Measurements from ENCODE around the gene CDC27.
"Not testable (repeated sequence)": the region's sequence is repeated elsewhere in the genome, so short reads cannot be mapped to it uniquely, and the experiment has no call there.

CDC27 gene

DNA sequence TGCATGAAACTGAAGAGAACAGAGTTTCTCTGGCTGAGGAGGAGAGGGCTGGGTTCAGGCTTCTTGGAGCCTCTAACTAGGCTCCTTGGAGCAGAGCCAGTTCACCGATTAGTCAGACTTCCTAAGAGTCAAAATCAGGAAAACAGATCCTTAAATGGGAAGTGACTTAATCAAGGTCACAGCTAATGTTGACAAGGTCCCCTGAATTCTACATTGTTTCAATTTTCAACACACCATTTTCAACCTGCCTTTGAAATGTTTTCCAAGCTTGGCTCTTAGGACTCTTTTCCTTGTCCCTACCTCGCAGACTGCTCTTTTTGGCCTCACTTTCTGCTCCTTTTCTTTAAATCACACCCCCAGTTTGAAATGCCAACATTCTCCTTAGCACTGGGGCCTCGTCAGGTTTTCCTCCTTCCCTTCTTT lies 36.4 kb upstream of the CDC27 start:
- TF ChIP-seq, protein P1, sequence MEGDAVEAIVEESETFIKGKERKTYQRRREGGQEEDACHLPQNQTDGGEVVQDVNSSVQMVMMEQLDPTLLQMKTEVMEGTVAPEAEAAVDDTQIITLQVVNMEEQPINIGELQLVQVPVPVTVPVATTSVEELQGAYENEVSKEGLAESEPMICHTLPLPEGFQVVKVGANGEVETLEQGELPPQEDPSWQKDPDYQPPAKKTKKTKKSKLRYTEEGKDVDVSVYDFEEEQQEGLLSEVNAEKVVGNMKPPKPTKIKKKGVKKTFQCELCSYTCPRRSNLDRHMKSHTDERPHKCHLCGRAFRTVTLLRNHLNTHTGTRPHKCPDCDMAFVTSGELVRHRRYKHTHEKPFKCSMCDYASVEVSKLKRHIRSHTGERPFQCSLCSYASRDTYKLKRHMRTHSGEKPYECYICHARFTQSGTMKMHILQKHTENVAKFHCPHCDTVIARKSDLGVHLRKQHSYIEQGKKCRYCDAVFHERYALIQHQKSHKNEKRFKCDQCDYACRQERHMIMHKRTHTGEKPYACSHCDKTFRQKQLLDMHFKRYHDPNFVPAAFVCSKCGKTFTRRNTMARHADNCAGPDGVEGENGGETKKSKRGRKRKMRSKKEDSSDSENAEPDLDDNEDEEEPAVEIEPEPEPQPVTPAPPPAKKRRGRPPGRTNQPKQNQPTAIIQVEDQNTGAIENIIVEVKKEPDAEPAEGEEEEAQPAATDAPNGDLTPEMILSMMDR (IDR thresholded peaks at IDR 0.05; ENCODE audit: low read depth, low read length, poor library complexity, severe bottlenecking) = no peak
- no peak for TF ChIP-seq EZH2phosphoT487 (IDR thresholded peaks at IDR 0.05; ENCODE audit: borderline replicate concordance, low read length)
- H3K79me2 ChIP-seq (ENCODE audit: control insufficient read depth, low read length) = no peaks in the 10 kb centered on the region
- peaks cover 18% of the 10 kb centered on the region for H3K4me1 ChIP-seq (ENCODE audit: control insufficient read depth, low read length)
- H3K27me3 ChIP-seq (ENCODE audit: control insufficient read depth, low read length) = peaks cover 5% of the 10 kb centered on the region; the same call in 1 of the 2 replicates
- no peaks in the 10 kb centered on the region for H3K36me3 ChIP-seq (ENCODE audit: control insufficient read depth, low read length)
- H3K4me2 ChIP-seq (ENCODE audit: low read length) = no peak overlapping the region
- no peak overlapping the region for H3K27ac ChIP-seq (ENCODE audit: low read depth, low read length)
- H3K9me2 ChIP-seq (replicated peaks; ENCODE audit: control insufficient read depth, low read length) = no peaks in the 10 kb centered on the region
- no peak overlapping the region for H3K4me3 ChIP-seq (ENCODE audit: low read length)
- peaks cover 5% of the 10 kb centered on the region for H3K9me3 ChIP-seq (ENCODE audit: control insufficient read depth, insufficient read depth, low read length)
- H3F3A ChIP-seq (ENCODE audit: control insufficient read depth, insufficient read depth) = no peaks in the 10 kb centered on the region
- H4K20me1 ChIP-seq (ENCODE audit: control insufficient read depth, insufficient read depth, low read depth, low read length) = no peaks in the 10 kb centered on the region

DNA sequence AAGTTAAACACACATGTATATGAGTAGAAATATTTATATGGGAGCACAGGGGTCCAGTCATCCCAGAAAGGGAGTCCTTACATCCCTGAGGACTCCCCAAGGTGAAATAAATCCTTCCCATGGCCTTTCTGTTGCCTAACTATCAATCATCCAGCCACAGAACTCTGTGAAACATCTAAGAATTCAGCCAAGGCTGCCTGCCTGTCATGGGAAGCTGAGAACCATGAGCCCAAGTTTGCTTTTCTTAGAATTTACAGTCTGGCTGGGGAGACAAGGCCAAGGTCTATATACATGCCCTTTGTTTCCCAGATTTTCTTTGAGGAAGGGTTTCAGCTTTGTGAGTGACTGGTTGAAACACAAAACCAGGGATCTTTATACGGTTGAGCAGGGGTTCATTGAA lies 35.9 kb upstream of the CDC27 start:
- Histone ChIP-seq H3K27ac (ENCODE audit: low read depth, low read length) (no peak overlapping the region), H3K4me1 (ENCODE audit: control insufficient read depth, low read length) (peaks cover 14% of the 10 kb centered on the region), H4K20me1 (ENCODE audit: control insufficient read depth, insufficient read depth, low read depth, low read length) (no peaks in the 10 kb centered on the region), H3K27me3 (ENCODE audit: control insufficient read depth, low read length) (peaks cover under 1% of the 10 kb centered on the region; the same call in 1 of the 2 replicates), H3K36me3 (ENCODE audit: control insufficient read depth, low read length) (no peaks in the 10 kb centered on the region), H3K4me2 (ENCODE audit: low read length) (no peak overlapping the region), H3K9me3 (ENCODE audit: control insufficient read depth, insufficient read depth, low read length) (peaks cover 5% of the 10 kb centered on the region), H3K4me3 (ENCODE audit: low read length) (no peak overlapping the region), H3K79me2 (ENCODE audit: control insufficient read depth, low read length) (no peaks in the 10 kb centered on the region), H3F3A (ENCODE audit: control insufficient read depth, insufficient read depth) (no peaks in the 10 kb centered on the region), H3K9me2 (replicated peaks; ENCODE audit: control insufficient read depth, low read length) (no peaks in the 10 kb centered on the region)
- no peak for TF ChIP-seq EZH2phosphoT487 (IDR thresholded peaks at IDR 0.05; ENCODE audit: borderline replicate concordance, low read length)
- TF ChIP-seq, protein P1 (IDR thresholded peaks at IDR 0.05; ENCODE audit: low read depth, low read length, poor library complexity, severe bottlenecking) = no peak

DNA sequence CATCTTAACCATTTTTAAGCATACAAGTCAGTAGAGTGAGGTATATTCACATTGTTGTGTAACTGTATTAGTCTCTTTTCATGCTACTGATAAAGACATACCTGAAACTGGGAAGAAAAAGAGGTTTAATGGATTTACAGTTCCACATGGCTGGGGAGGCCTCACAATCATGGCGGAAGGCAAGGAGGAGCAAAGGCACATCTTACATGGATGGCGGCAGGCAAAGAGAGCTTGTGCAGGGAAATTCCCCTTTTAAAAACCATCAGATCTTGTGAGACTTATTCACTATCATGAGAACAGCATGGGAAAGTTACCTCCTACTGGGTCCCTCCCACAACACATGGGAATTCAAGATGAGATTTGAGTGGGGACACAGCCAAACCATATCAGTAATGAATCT lies 35.0 kb upstream of the CDC27 start:
- not testable (repeated sequence) for H3K4me2 ChIP-seq (ENCODE audit: low read length); H3K27me3 ChIP-seq (ENCODE audit: control insufficient read depth, low read length); H4K20me1 ChIP-seq (ENCODE audit: control insufficient read depth, insufficient read depth, low read depth, low read length); H3K4me3 ChIP-seq (ENCODE audit: low read length); H3K27ac ChIP-seq (ENCODE audit: low read depth, low read length); H3K9me3 ChIP-seq (ENCODE audit: control insufficient read depth, insufficient read depth, low read length); H3K79me2 ChIP-seq (ENCODE audit: control insufficient read depth, low read length); H3K9me2 ChIP-seq (replicated peaks; ENCODE audit: control insufficient read depth, low read length); H3K4me1 ChIP-seq (ENCODE audit: control insufficient read depth, low read length); H3K36me3 ChIP-seq (ENCODE audit: control insufficient read depth, low read length); H3F3A ChIP-seq (ENCODE audit: control insufficient read depth, insufficient read depth)

DNA sequence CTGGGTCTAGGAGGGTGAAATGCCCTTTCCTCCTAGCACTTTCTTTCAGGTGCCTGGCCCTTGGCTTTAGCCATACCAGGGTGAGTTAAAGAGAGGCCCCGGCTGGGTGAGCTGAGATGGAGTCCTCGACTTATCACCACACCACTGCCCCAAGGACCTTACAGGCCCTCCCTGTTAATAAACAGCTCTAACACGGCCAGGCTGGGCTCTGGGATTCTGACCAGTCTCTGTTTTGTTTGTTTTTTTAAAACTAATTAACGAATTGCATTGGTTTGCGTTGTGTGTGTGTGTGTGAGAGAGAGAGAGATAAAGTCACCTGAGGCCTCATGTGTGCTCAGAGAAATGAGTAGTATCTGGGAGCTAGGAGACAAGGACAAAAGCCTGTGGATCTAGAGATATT lies 34.4 kb upstream of the CDC27 start:
- H3K4me2 ChIP-seq (ENCODE audit: low read length) = no peak overlapping the region
- peaks cover 11% of the 10 kb centered on the region for H3K4me1 ChIP-seq (ENCODE audit: control insufficient read depth, low read length)
- peaks cover 5% of the 10 kb centered on the region for H3K9me3 ChIP-seq (ENCODE audit: control insufficient read depth, insufficient read depth, low read length)
- H3F3A ChIP-seq (ENCODE audit: control insufficient read depth, insufficient read depth) = no peaks in the 10 kb centered on the region
- TF ChIP-seq, protein P1 (IDR thresholded peaks at IDR 0.05; ENCODE audit: low read depth, low read length, poor library complexity, severe bottlenecking) = no peak
- TF ChIP-seq EZH2phosphoT487 (IDR thresholded peaks at IDR 0.05; ENCODE audit: borderline replicate concordance, low read length) = no peak
- no peak overlapping the region for H3K27ac ChIP-seq (ENCODE audit: low read depth, low read length)
- no peak overlapping the region for H3K4me3 ChIP-seq (ENCODE audit: low read length)
- H3K27me3 ChIP-seq (ENCODE audit: control insufficient read depth, low read length) = no peaks in the 10 kb centered on the region
- H3K9me2 ChIP-seq (replicated peaks; ENCODE audit: control insufficient read depth, low read length) = no peaks in the 10 kb centered on the region
- H4K20me1 ChIP-seq (ENCODE audit: control insufficient read depth, insufficient read depth, low read depth, low read length) = no peaks in the 10 kb centered on the region
- H3K79me2 ChIP-seq (ENCODE audit: control insufficient read depth, low read length) = no peaks in the 10 kb centered on the region
- H3K36me3 ChIP-seq (ENCODE audit: control insufficient read depth, low read length) = no peaks in the 10 kb centered on the region
